ENCODE measurements around the gene TRAF4. TPM values are rescaled to one million over a fixed set of nuclear protein-coding genes. Genes with fewer than 3 reads are reported as not detected.

The TRAF4 gene
- total RNA-seq, 4 donors from 2014 or later, result 65.7 to 191 (median 126) TPM

DNA sequence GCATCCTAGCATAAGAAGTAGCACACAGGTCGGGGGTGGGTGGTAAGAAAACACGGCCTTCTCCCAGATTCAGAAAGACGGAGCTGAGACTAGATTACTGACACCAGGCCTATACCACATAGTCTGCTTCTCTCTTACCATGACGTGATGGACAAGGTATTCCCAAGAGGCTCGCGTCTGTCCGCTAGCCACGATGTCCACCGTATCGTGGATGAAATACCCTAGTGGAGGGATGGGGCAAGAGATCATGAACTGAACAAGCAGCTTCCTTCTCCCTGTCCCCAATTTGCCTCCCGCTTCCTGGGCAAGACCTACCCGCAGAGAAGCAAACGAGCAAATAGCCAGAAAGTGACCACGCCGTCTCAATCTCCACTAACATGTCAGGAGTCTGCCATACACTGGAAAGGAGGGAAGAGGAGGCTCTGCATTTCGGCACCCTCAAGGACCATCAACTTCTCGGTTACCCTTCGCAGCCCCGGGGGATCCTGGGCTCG lies 18.6 kb upstream of the TRAF4 start:
- Histone ChIP-seq H3K4me1 (peaks cover 32 to 77% (median 66%) of the 10 kb centered on the region in 4 donors), H3K4me3 (peak overlapping the region in 3 of 4 donors; percentile 60 to 77 (median 67)), H3K9me3 (no peaks in the 10 kb centered on the region), H3K27me3 (no peaks in the 10 kb centered on the region), H3K36me3 (peaks cover 0 to 25% (median 9%) of the 10 kb centered on the region in 4 donors), H3K27ac (peak overlapping the region; percentile 97 to 98 (median 97))
- no peak for DNase-seq
- in situ Hi-C loops (cut with MboI; ENCODE audit: low pct_ligation_motif_present in 1 of 4, low pct_unique_long_range_greater_than_20kb in 1 of 4, low sequenced_read_pairs in 3 of 4), result no loop called here
- TF ChIP-seq EP300 (IDR thresholded peaks at IDR 0.05; ENCODE audit: low read depth) (no peak), POLR2AphosphoS5 (IDR thresholded peaks at IDR 0.05) (peak in 2 of 3 donors; percentile 35), POLR2A (IDR thresholded peaks at IDR 0.05) (no peak)
- TF ChIP-seq, protein P1, sequence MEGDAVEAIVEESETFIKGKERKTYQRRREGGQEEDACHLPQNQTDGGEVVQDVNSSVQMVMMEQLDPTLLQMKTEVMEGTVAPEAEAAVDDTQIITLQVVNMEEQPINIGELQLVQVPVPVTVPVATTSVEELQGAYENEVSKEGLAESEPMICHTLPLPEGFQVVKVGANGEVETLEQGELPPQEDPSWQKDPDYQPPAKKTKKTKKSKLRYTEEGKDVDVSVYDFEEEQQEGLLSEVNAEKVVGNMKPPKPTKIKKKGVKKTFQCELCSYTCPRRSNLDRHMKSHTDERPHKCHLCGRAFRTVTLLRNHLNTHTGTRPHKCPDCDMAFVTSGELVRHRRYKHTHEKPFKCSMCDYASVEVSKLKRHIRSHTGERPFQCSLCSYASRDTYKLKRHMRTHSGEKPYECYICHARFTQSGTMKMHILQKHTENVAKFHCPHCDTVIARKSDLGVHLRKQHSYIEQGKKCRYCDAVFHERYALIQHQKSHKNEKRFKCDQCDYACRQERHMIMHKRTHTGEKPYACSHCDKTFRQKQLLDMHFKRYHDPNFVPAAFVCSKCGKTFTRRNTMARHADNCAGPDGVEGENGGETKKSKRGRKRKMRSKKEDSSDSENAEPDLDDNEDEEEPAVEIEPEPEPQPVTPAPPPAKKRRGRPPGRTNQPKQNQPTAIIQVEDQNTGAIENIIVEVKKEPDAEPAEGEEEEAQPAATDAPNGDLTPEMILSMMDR (IDR thresholded peaks at IDR 0.05), result peak in 2 of 5 experiments; percentile 13 to 15
- 18% methylated on average over 20 of the region's 20 CpGs; no CpG with 5 or more reads in 1 of the 2 donors for WGBS, 2 donors (ENCODE audit: low coverage in 1 of 2)
- intact Hi-C loops (cut with DNase I; ENCODE audit: low total_unique reads), result loop anchor here (10.0 kb wide), 2 partner anchors 230 to 390 kb away; partner anchors contain the start of gene PHF12

DNA sequence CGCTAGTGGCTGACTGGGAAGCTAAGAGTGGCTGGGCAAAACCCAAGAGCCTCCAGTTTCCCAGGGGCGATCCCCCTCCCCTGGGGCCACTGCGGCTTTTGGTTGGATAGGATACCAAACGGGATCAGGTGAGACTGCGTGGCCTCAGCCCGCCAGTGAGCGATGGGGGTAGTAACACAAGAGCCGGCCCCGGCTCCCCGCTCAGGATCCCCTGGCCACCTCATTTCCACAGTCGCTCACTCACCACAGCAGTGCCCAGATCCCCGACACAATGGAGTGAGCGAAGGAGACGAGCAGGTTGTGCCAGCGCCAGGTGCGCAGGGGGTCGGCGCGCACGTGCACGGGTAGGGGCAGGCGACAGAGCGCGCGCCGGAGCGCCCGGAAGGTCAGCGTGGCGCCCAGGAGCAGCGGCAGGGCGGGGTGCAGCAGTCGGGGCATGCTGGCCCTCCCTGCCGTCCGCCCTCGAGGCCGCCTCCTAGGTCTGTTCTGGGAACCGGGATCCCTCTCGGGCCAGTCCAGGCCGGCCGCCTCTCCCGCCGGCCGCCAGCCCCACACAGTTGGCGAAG lies 18.1 kb upstream of the TRAF4 start:
- Histone ChIP-seq H3K9me3 (no peaks in the 10 kb centered on the region), H3K4me3 (peak overlapping the region; percentile 32 to 77 (median 64)), H3K27ac (peak overlapping the region; percentile 97 to 98 (median 97)), H3K27me3 (no peaks in the 10 kb centered on the region), H3K4me1 (peaks cover 32 to 77% (median 61%) of the 10 kb centered on the region in 4 donors), H3K36me3 (peaks cover 0 to 25% (median 9%) of the 10 kb centered on the region in 4 donors)
- intact Hi-C loops (cut with DNase I; ENCODE audit: low total_unique reads) (loop anchor here (1.0 to 10.0 kb wide), 4 partner anchors 23 to 389 kb away; partner anchors contain the start of gene PHF12), in situ Hi-C loops (cut with MboI; ENCODE audit: low pct_ligation_motif_present in 1 of 4, low pct_unique_long_range_greater_than_20kb in 1 of 4, low sequenced_read_pairs in 3 of 4) (no loop called here)
- 1% methylated on average over 35 of the region's 45 CpGs; no CpG with 5 or more reads in 1 of the 2 donors for WGBS, 2 donors (ENCODE audit: low coverage in 1 of 2)
- peak; percentile 73 for DNase-seq
- TF ChIP-seq POLR2AphosphoS5 (IDR thresholded peaks at IDR 0.05) (peak in 2 of 3 donors; percentile 54 to 57), POLR2A (IDR thresholded peaks at IDR 0.05) (peak; percentile 49), EP300 (IDR thresholded peaks at IDR 0.05; ENCODE audit: low read depth) (no peak)
- TF ChIP-seq, protein P1 (IDR thresholded peaks at IDR 0.05), result no peak

GRCh38 chr17:28726226-28726626 lies 17.6 kb upstream of the TRAF4 start, which contains the start of gene TLCD1:
Gene TLCD1 (minus strand): TSS chr17:28726233. CDS start chr17:28726097, 136 bp downstream.
- in situ Hi-C loops (cut with MboI; ENCODE audit: low pct_ligation_motif_present in 1 of 4, low pct_unique_long_range_greater_than_20kb in 1 of 4, low sequenced_read_pairs in 3 of 4), result no loop called here
- H3K27me3 ChIP-seq, result no peaks in the 10 kb centered on the region
- H3K4me3 ChIP-seq, result peak within 1 kb of the TSS; percentile 60 to 77 (median 64)
- H3K4me1 ChIP-seq, result peaks cover 27 to 72% (median 56%) of the 10 kb centered on the region in 4 donors
- peaks cover 0 to 25% (median 9%) of the 10 kb centered on the region in 4 donors for H3K36me3 ChIP-seq
- no peak for TF ChIP-seq POLR2A (IDR thresholded peaks at IDR 0.05)
- TF ChIP-seq EP300 (IDR thresholded peaks at IDR 0.05; ENCODE audit: low read depth), result no peak
- no peak for TF ChIP-seq POLR2AphosphoS5 (IDR thresholded peaks at IDR 0.05)
- TF ChIP-seq, protein P1 (IDR thresholded peaks at IDR 0.05), result no peak
- peak; percentile 79 for DNase-seq
- intact Hi-C loops (cut with DNase I; ENCODE audit: low total_unique reads), result loop anchor here (1.0 to 10.0 kb wide), 4 partner anchors 23 to 389 kb away; partner anchors contain the start of gene PHF12
- H3K27ac ChIP-seq, result peak within 1 kb of the TSS; percentile 97 to 98 (median 97)
- H3K9me3 ChIP-seq, result no peaks in the 10 kb centered on the region
- 0% methylated on average over 37 of the region's 49 CpGs; no CpG with 5 or more reads in 1 of the 2 donors for WGBS, 2 donors (ENCODE audit: low coverage in 1 of 2)

Measured in transverse colon (tissue), 4 donors.